RPMI8226 (cell line): ENCODE measurements around the gene WNK2.

Experiments used
- DNase-seq: peaks from one replicate; pipeline ENCODE4 v3.0.0-alpha.2; 2015

WNK2 gene

GRCh38 chr9:93220627-93221026 is 36.7 kb downstream of the WNK2 start:
- DNase-seq, result no peak

GRCh38 chr9:93221044-93221443 is 37.1 kb downstream of the WNK2 start:
- DNase-seq, result no peak

- DNase-seq, result no peak
These were observed 38.9 kb downstream of the WNK2 start for GRCh38 chr9:93222890-93223259.

GRCh38 chr9:93223260-93224180 is 39.6 kb downstream of the WNK2 start:
- peak; percentile 71 for DNase-seq

- DNase-seq, result no peak
These were observed 40.7 kb downstream of the WNK2 start for GRCh38 chr9:93224591-93224990.

- DNase-seq, result no peak
These were observed 41.5 kb downstream of the WNK2 start for GRCh38 chr9:93225417-93225816.

GRCh38 chr9:93225892-93226291 is 42.0 kb downstream of the WNK2 start:
- no peak for DNase-seq

- no peak for DNase-seq
These were observed 42.9 kb downstream of the WNK2 start for GRCh38 chr9:93226819-93227218.

- DNase-seq, result no peak
These were observed 44.1 kb downstream of the WNK2 start for GRCh38 chr9:93228030-93228429.

GRCh38 chr9:93228453-93228852 is 44.5 kb downstream of the WNK2 start:
- DNase-seq, result no peak

- DNase-seq, result no peak
These were observed 45.7 kb downstream of the WNK2 start for GRCh38 chr9:93229636-93230035.

- no peak for DNase-seq
These were observed 46.2 kb downstream of the WNK2 start for GRCh38 chr9:93230185-93230584.

GRCh38 chr9:93230601-93231000 is 46.7 kb downstream of the WNK2 start:
- no peak for DNase-seq

GRCh38 chr9:93231121-93231694 is 47.3 kb downstream of the WNK2 start:
- DNase-seq, result no peak

GRCh38 chr9:93231716-93232115 is 47.8 kb downstream of the WNK2 start:
- DNase-seq, result no peak

- no peak for DNase-seq
These were observed 48.5 kb downstream of the WNK2 start for GRCh38 chr9:93232388-93232960.

- DNase-seq, result no peak
These were observed 49.1 kb downstream of the WNK2 start for GRCh38 chr9:93233033-93233432.

GRCh38 chr9:93234600-93234999 is 50.7 kb downstream of the WNK2 start:
- no peak for DNase-seq

GRCh38 chr9:93235300-93235960 is 51.5 kb downstream of the WNK2 start:
- DNase-seq, result no peak

GRCh38 chr9:93236541-93237206 is 52.7 kb downstream of the WNK2 start:
- peak; percentile 90 for DNase-seq

- DNase-seq, result peak; percentile 94
These were observed 53.6 kb downstream of the WNK2 start for GRCh38 chr9:93237540-93237939.

- no peak for DNase-seq
These were observed 55.3 kb downstream of the WNK2 start for GRCh38 chr9:93238953-93239925.
